B cell (primary cell): ENCODE results near the gene ZNF771. TPM values are rescaled to one million over a fixed set of nuclear protein-coding genes. Genes with fewer than 3 reads are reported as not detected.
"Not testable (repeated sequence)": the region's sequence is repeated elsewhere in the genome, so short reads cannot be mapped to it uniquely, and the experiment has no call there.

Experiments used
- ATAC-seq: fragments of 200-7000 bp; cut with Tn5 transposase; one replicate; pipeline ENCODE4 v1.10.0; 2021; ENCODE audit warnings: low read depth, mild to moderate bottlenecking, moderate number of reproducible peaks, moderate library complexity
- CTCF ChIA-PET: fragments of 350-600 bp; sonication (Branson Sonifier 250); formaldehyde crosslinking; loops from one replicate; lab custom pipeline; 2021; ENCODE audit warnings: antibody characterized with exemption, inconsistent platforms; lab: Charles Lee
- POLR2A ChIA-PET: fragments of 350-600 bp; sonication (Branson Sonifier 250); formaldehyde crosslinking; loops from one replicate; lab custom pipeline; 2021; ENCODE audit warnings: antibody characterized with exemption; lab: Charles Lee
- DNase-seq: peaks from one replicate; pipeline ENCODE4 v3.0.0; 2013
- H2AFZ ChIP-seq: 2 replicates; pipeline ENCODE4 v1.6.1; 2012; ENCODE audit warnings: mild to moderate bottlenecking, low read depth, low read length; ENCODE audit not compliant: insufficient read depth, poor library complexity, severe bottlenecking
- H3K27ac ChIP-seq, 2 donors: 1 replicate in 1 of 2; 2 replicates in 1 of 2; pipeline ENCODE4 v1.5.1; 2012 to 2013; ENCODE audit warnings: low read length in 2 of 2, mild to moderate bottlenecking in 2 of 2, moderate library complexity in 1 of 2
- H3K27me3 ChIP-seq, 4 experiments: fragments of 200-600 bp in 1 of 4; sonication (generic) in 1 of 4; replicated peaks in 1 of 4; 1 replicate in 2 of 4; 2 replicates in 2 of 4; pipeline versions ENCODE4 v1.6.1 to v1.7.0; 2013 to 2016; ENCODE audit warnings: low read length in 3 of 4, mild to moderate bottlenecking in 2 of 4, mixed read lengths in 1 of 4, moderate library complexity in 1 of 4; ENCODE audit not compliant: insufficient read depth in 4 of 4, control insufficient read depth in 3 of 4; ENCODE audit errors: control extremely low read depth in 1 of 4
- H3K36me3 ChIP-seq, 2 experiments: replicated peaks in 1 of 2; 1 replicate in 1 of 2; 2 replicates in 1 of 2; pipeline versions ENCODE4 v1.6.1 to v1.7.1; 2013; ENCODE audit warnings: low read length in 1 of 2; ENCODE audit not compliant: insufficient read depth in 2 of 2, control insufficient read depth in 1 of 2; ENCODE audit errors: control extremely low read depth in 1 of 2, extremely low read depth in 1 of 2
- H3K4me1 ChIP-seq, 2 donors: fragments of 200-600 bp in 1 of 2; sonication (generic) in 1 of 2; 1 replicate in 1 of 2; 2 replicates in 1 of 2; pipeline versions ENCODE4 v1.5.1 to v1.6.1; 2013 to 2017; ENCODE audit warnings: low read length in 2 of 2; ENCODE audit not compliant: control insufficient read depth in 2 of 2, insufficient read depth in 2 of 2
- H3K4me2 ChIP-seq: replicated peaks from 2 replicates; pipeline ENCODE3; 2012; ENCODE audit warnings: mild to moderate bottlenecking, low read depth, low read length; ENCODE audit not compliant: poor library complexity, severe bottlenecking
- H3K4me3 ChIP-seq, 5 experiments: fragments of 200-600 bp in 1 of 5; sonication (generic) in 1 of 5; 1 replicate in 3 of 5; 2 replicates in 2 of 5; pipeline versions ENCODE4 v1.5.1 to v1.7.0; 2011 to 2016; ENCODE audit warnings: low read length in 4 of 5, mild to moderate bottlenecking in 4 of 5, low read depth in 2 of 5, control low read depth in 1 of 5, moderate library complexity in 1 of 5; ENCODE audit not compliant: insufficient read depth in 1 of 5; ENCODE audit errors: control extremely low read depth in 1 of 5, extremely low read depth in 1 of 5
- H3K79me2 ChIP-seq: fragments of 200-600 bp; sonication (generic); one replicate; pipeline ENCODE4 v1.6.0; 2016; ENCODE audit warnings: low read length; ENCODE audit not compliant: control insufficient read depth, insufficient read depth
- H3K9ac ChIP-seq: fragments of 200-600 bp; sonication (generic); 2 replicates; pipeline ENCODE4 v1.6.1; 2017; ENCODE audit warnings: mild to moderate bottlenecking, low read length, moderate library complexity
- H3K9me3 ChIP-seq, 3 donors: one replicate each; pipeline versions ENCODE4 v1.6.1 to v1.7.1; 2013; ENCODE audit warnings: low read length in 2 of 3; ENCODE audit not compliant: control insufficient read depth in 2 of 3, insufficient read depth in 1 of 3; ENCODE audit errors: control extremely low read depth in 1 of 3
- H4K20me1 ChIP-seq: 2 replicates; pipeline ENCODE4 v1.6.0; 2012; ENCODE audit warnings: mild to moderate bottlenecking, low read length; ENCODE audit not compliant: insufficient read depth, control insufficient read depth, poor library complexity, severe bottlenecking
- H3K27ac Mint-ChIP-seq: one replicate; pipeline ENCODE4 v1.8.0; 2021; ENCODE audit warnings: mixed read lengths
- H3K27me3 Mint-ChIP-seq: one replicate; pipeline ENCODE4 v1.8.0; 2021; ENCODE audit warnings: mixed read lengths
- H3K4me1 Mint-ChIP-seq: one replicate; pipeline ENCODE4 v1.8.0; 2021; ENCODE audit warnings: mixed read lengths
- H3K4me3 Mint-ChIP-seq: one replicate; pipeline ENCODE4 v1.8.0; 2021; ENCODE audit warnings: mixed read lengths
- H3K9me3 Mint-ChIP-seq: one replicate; pipeline ENCODE4 v1.8.0; 2022; ENCODE audit warnings: mixed read lengths; ENCODE audit not compliant: insufficient read depth
- CTCF ChIP-seq: fragments of 200-600 bp; IDR thresholded peaks from one replicate; pipeline ENCODE4 v1.8.0; 2022; ENCODE audit warnings: antibody characterized with exemption, mild to moderate bottlenecking
- EZH2 ChIP-seq: IDR thresholded peaks from 2 replicates; pipeline ENCODE4 v1.6.1; 2012; ENCODE audit warnings: borderline replicate concordance, low read depth, mild to moderate bottlenecking, moderate library complexity, low read length; ENCODE audit not compliant: insufficient read depth, poor library complexity, severe bottlenecking
- WGBS: methylation state at CpG from one replicate; pipeline ENCODE4 v1.1.5; 2013; ENCODE audit warnings: missing lambda C conversion rate; ENCODE audit not compliant: insufficient coverage; 5-methylcytosine and 5-hydroxymethylcytosine counted together
- intact Hi-C: fragments of 100-400 bp; cut with micrococcal nuclease; formaldehyde crosslinking; loops from one replicate; pipeline ENCODE4 v1.10.0; 2022
- polyA plus RNA-seq: library from polyadenylated mRNA; depleted of rRNA; stranded (reverse); fragments of >200 nt; gene quantifications from 2 replicates; pipeline ENCODE4 v1.2.3, GENCODE V29; 2012
- total RNA-seq, 2 donors: library from RNA; stranded (reverse); fragments of 120-200 nt in 1 of 2; gene quantifications; 1 replicate in 1 of 2; 2 replicates in 1 of 2; pipeline versions ENCODE4 v1.2.3 to v1.2.4, GENCODE V29; 2013 to 2022

Gene ZNF771
- total and polyA plus RNA-seq, 2 donors (not counting 1 experiment from before 2014, with no cell fraction given): 4.1 to 6.6 TPM

- intact Hi-C loops: no loop called here
- peaks cover 31 to 47% of the 10 kb centered on the region in 2 donors for H3K4me1 ChIP-seq
Observed at GRCh38 chr16:30449116-30449435, 41.7 kb downstream of the ZNF771 start.

GRCh38 chr16:30452709-30453580 lies 45.5 kb downstream of the ZNF771 start:
- not testable (repeated sequence) for H3K4me3 Mint-ChIP-seq, H3K9me3 Mint-ChIP-seq, H3K79me2 ChIP-seq, H3K4me2 ChIP-seq, DNase-seq, ATAC-seq, H3K27me3 Mint-ChIP-seq, H3K9me3 ChIP-seq, H3K9ac ChIP-seq, H3K36me3 ChIP-seq, H4K20me1 ChIP-seq, H3K4me3 ChIP-seq, H3K27me3 ChIP-seq
- Mint-ChIP-seq H3K27ac (peak overlapping the region; percentile 62), H3K4me1 (peaks cover 52% of the 10 kb centered on the region)
- Histone ChIP-seq H2AFZ (peak overlapping the region; percentile 23), H3K4me1 (peaks cover 16 to 30% of the 10 kb centered on the region in 2 donors), H3K27ac (peak overlapping the region in 1 of 2 donors; percentile 1)
- WGBS: 75% methylated on average over 5 of the region's 20 CpGs
- ChIA-PET CTCF (interaction anchor here (1.2 kb wide), 1 partner anchor 22 kb away, joined by 3 read pairs; no protein-coding TSS in a partner anchor), POLR2A (interaction anchor here (1.1 kb wide), 1 partner anchor 109 kb away, joined by 3 read pairs; no protein-coding TSS in a partner anchor)
- intact Hi-C loops: loop anchor here (5.0 kb wide), 1 partner anchor 39 kb away; no protein-coding TSS in a partner anchor

More at GRCh38 chr16:30449116-30449435, 41.7 kb downstream of the ZNF771 start:
- ATAC-seq: no peak
- Histone ChIP-seq H3K4me3 (no peak overlapping the region), H3K4me2 (no peak overlapping the region), H3K27ac (no peak overlapping the region), H3K27me3 (no peaks in the 10 kb centered on the region), H3K79me2 (peaks cover 22% of the 10 kb centered on the region), H2AFZ (no peak overlapping the region), H3K36me3 (peaks cover 0 to 5% of the 10 kb centered on the region in 2 experiments), H3K9me3 (peaks cover 0 to 10% (median 0%) of the 10 kb centered on the region in 3 donors), H4K20me1 (peaks cover 10% of the 10 kb centered on the region), H3K9ac (no peak overlapping the region)
- WGBS: no CpG with 5 or more reads among the region's 3 CpGs
- Mint-ChIP-seq H3K27me3 (no peaks in the 10 kb centered on the region), H3K27ac (no peak overlapping the region), H3K9me3 (no peaks in the 10 kb centered on the region), H3K4me1 (peaks cover 49% of the 10 kb centered on the region), H3K4me3 (no peak overlapping the region)
- ChIA-PET POLR2A (interaction anchor here (0.6 to 3.0 kb wide), 5 partner anchors 10 to 94 kb away, joined by 3 to 14 read pairs (median 3); partner anchors contain the start of gene ITGAL), CTCF (interaction anchor here (0.6 to 7.4 kb wide), 30 partner anchors 9 to 257 kb away, joined by 3 to 77 read pairs (median 4); partner anchors contain the start of genes DCTPP1, ITGAL, ZNF747 and ZNF764)
- DNase-seq: no peak
- TF ChIP-seq EZH2 (no peak), CTCF (no peak)
